ENCODE results near the gene RABIF. TPM values are rescaled to one million over a fixed set of nuclear protein-coding genes. Genes with fewer than 3 reads are reported as not detected.
A peak's percentile ranks its signal among the peaks of the same experiment; 100 is the strongest.
"Not testable (repeated sequence)": the region's sequence is repeated elsewhere in the genome, so short reads cannot be mapped to it uniquely, and the experiment has no call there.

The RABIF gene
- total RNA-seq, 4 donors from 2014 or later, result 5.1 to 11.2 (median 10.6) TPM

DNA sequence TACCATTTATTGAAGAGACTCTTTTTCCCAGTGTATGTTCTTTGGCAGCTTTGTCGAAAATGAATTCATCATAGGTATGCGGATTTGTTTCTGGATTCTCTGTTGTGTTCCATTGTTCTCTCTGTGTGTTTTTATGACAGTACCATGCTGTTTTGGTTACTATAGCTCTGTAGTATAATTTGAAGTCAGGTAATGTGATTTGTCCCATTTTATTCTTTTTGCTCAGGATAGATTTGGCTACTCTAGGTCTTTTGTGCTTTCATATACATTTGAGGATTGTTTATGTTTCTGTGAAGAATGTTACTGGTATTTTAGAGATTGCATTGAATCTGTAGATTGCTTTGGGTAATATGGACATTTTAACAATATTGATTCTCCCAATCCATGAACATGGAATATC lies 43.5 kb upstream of the RABIF start:
- no peak for DNase-seq (ENCODE audit: low spot score in 2 of 2)
- no peaks in the 10 kb centered on the region for H3K9me3 ChIP-seq
- no peak overlapping the region for H3K4me3 ChIP-seq
- 97% methylated on average over 2 of the region's 2 CpGs for whole genome bisulfite sequencing
- no peak for TF ChIP-seq POLR2AphosphoS5 (IDR thresholded peaks at IDR 0.05)
- TF ChIP-seq, protein P1, sequence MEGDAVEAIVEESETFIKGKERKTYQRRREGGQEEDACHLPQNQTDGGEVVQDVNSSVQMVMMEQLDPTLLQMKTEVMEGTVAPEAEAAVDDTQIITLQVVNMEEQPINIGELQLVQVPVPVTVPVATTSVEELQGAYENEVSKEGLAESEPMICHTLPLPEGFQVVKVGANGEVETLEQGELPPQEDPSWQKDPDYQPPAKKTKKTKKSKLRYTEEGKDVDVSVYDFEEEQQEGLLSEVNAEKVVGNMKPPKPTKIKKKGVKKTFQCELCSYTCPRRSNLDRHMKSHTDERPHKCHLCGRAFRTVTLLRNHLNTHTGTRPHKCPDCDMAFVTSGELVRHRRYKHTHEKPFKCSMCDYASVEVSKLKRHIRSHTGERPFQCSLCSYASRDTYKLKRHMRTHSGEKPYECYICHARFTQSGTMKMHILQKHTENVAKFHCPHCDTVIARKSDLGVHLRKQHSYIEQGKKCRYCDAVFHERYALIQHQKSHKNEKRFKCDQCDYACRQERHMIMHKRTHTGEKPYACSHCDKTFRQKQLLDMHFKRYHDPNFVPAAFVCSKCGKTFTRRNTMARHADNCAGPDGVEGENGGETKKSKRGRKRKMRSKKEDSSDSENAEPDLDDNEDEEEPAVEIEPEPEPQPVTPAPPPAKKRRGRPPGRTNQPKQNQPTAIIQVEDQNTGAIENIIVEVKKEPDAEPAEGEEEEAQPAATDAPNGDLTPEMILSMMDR (IDR thresholded peaks at IDR 0.05), result no peak
- TF ChIP-seq POLR2A (IDR thresholded peaks at IDR 0.05), result no peak
- no peak for TF ChIP-seq EP300 (IDR thresholded peaks at IDR 0.05)
- no peaks in the 10 kb centered on the region for H3K4me1 ChIP-seq
- no peaks in the 10 kb centered on the region for H3K27me3 ChIP-seq
- no peak overlapping the region for H3K27ac ChIP-seq
- no peaks in the 10 kb centered on the region for H3K36me3 ChIP-seq

DNA sequence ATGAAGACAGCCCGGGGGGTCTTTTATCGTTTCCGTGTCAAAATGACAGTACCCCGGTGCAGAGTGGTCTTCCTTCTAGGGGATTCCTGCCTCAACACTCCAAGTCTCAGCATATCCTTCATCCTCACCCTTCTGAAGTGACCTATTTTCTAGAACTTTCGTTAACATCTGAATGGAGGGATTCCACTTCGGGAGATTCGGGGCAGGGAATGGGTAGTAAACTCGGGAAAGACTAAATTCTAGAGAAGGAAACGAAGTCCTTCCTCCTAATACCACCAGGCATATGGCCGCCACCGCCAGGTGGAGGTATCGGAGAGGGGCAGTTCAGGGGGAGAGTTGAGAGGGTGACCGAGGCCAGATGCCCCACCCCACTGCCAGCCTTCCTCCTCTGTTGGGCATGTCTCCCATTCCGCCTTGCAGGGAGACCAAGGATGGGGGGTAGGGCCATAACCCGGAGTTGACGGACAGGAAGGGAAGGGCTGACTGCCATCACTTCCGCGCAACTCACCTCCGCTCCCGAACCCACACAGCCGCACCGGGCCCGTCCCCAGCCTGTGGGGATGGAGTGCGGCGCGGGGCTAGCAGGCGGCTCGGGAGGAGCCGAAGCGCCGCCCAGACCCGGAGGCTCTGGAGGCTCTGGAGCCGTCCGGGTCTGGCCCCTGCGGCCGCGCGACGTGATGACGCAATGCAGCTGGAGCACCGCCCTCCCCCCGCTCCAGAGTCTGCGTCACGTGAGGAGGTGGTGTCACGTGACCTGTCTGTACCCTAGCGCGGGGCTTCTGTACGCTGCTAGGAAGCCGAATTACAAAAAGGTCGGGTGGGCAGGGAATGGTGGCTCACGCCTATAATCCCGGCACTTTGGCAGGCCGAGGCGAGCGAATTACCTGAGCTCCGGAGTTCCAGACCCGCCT lies 37.9 kb upstream of the RABIF start, which contains the start of gene KLHL12:
KLHL12 (minus strand) TSS at position 654 of the 911 bp plus-strand sequence. CDS start 2,072 bp downstream, outside the sequence.
- peak within 1 kb of the TSS; percentile 67 for H3K4me3 ChIP-seq
- H3K4me1 ChIP-seq, result peaks cover 15% of the 10 kb centered on the region
- TF ChIP-seq, protein P1 (IDR thresholded peaks at IDR 0.05), result peak; percentile 39 to 48
- TF ChIP-seq POLR2AphosphoS5 (IDR thresholded peaks at IDR 0.05), result peak; percentile 52 to 92 (median 77)
- TF ChIP-seq EP300 (IDR thresholded peaks at IDR 0.05), result no peak
- peak; percentile 50 to 86 for TF ChIP-seq POLR2A (IDR thresholded peaks at IDR 0.05)
- DNase-seq (ENCODE audit: low spot score in 2 of 2), result peak; percentile 98 to 99
- H3K9me3 ChIP-seq, result no peaks in the 10 kb centered on the region
- H3K27ac ChIP-seq, result peak within 1 kb of the TSS; percentile 88
- 1% methylated on average over 38 of the region's 57 CpGs for WGBS
- no peaks in the 10 kb centered on the region for H3K36me3 ChIP-seq
- H3K27me3 ChIP-seq, result no peaks in the 10 kb centered on the region

DNA sequence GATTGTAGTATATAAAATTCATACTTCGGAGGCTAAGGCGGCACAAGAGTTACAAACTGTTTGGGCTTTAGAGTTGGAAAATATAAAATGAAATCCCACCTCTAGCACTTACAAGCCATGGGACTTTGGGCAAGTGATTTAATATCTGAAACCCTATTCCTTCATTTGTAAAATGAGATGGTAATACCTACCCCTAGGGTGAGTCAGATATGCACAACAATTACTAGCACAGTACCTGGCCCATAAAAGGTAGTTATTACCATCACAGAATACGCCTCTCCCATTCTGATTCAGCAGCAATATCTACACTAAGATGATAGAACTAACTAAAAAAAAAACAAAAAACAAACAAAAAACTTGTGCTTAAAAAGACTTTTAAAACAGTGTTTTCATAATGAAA lies 34.6 kb upstream of the RABIF start:
- H3K27me3 ChIP-seq, result no peaks in the 10 kb centered on the region
- 77% methylated on average over 3 of the region's 3 CpGs for WGBS
- H3K4me1 ChIP-seq, result peaks cover 15% of the 10 kb centered on the region
- no peak overlapping the region for H3K4me3 ChIP-seq
- TF ChIP-seq, protein P1 (IDR thresholded peaks at IDR 0.05), result no peak
- TF ChIP-seq EP300 (IDR thresholded peaks at IDR 0.05), result no peak
- no peak for TF ChIP-seq POLR2AphosphoS5 (IDR thresholded peaks at IDR 0.05)
- no peak for TF ChIP-seq POLR2A (IDR thresholded peaks at IDR 0.05)
- no peak for DNase-seq (ENCODE audit: low spot score in 2 of 2)
- H3K27ac ChIP-seq, result no peak overlapping the region
- peaks cover 14% of the 10 kb centered on the region for H3K36me3 ChIP-seq
- no peaks in the 10 kb centered on the region for H3K9me3 ChIP-seq

DNA sequence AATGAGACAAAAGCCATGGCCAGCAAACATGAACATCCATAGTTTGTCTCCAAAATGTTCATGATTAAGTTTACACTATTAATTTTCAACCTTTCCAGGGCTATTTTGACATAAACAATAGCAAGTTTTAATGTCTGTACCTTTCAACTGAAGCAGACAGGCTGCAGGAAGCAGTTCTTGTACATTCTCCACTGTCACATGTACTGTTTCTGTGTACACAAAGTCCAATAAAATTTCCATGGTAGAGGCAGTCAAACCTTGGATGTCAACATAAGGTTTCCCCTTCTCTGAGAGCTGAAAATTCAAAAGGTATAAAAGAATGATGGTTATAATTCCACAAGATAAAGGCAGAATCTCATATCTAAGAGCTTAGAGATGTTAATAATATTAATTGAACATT lies 30.7 kb upstream of the RABIF start:
- Histone ChIP-seq H3K4me3 (no peak overlapping the region), H3K27ac (no peak overlapping the region), H3K36me3 (peaks cover 53% of the 10 kb centered on the region), H3K4me1 (peaks cover 8% of the 10 kb centered on the region), H3K27me3 (no peaks in the 10 kb centered on the region), H3K9me3 (no peaks in the 10 kb centered on the region)
- TF ChIP-seq POLR2A (IDR thresholded peaks at IDR 0.05) (no peak), EP300 (IDR thresholded peaks at IDR 0.05) (no peak), POLR2AphosphoS5 (IDR thresholded peaks at IDR 0.05) (no peak)
- TF ChIP-seq, protein P1 (IDR thresholded peaks at IDR 0.05), result no peak
- DNase-seq (ENCODE audit: low spot score in 2 of 2), result no peak

DNA sequence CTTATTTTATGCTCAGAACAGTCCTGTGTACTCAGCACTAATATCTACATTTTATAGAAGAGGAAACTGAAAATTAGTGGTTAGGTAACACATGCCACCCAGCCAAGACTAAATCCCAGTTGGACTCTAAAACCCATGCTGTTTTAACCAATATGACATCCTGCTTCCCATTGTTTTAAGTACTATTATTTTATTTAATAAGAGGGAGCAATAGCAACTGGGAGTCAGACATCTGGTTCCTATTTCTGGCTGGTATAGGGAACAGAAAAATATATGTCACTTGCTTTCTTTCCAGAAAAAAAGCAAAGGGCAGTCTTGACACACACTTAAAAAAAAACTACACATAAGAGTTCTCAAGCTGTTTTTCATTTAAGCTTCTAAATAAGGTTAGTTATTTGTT lies 26.2 kb upstream of the RABIF start:
- no peak for TF ChIP-seq EP300 (IDR thresholded peaks at IDR 0.05)
- no peak for TF ChIP-seq POLR2AphosphoS5 (IDR thresholded peaks at IDR 0.05)
- TF ChIP-seq, protein P1 (IDR thresholded peaks at IDR 0.05), result no peak
- TF ChIP-seq POLR2A (IDR thresholded peaks at IDR 0.05), result no peak
- Histone ChIP-seq H3K36me3 (peaks cover 81% of the 10 kb centered on the region), H3K9me3 (no peaks in the 10 kb centered on the region), H3K4me1 (no peaks in the 10 kb centered on the region), H3K27me3 (no peaks in the 10 kb centered on the region), H3K4me3 (no peak overlapping the region), H3K27ac (no peak overlapping the region)
- no peak for DNase-seq (ENCODE audit: low spot score in 2 of 2)

DNA sequence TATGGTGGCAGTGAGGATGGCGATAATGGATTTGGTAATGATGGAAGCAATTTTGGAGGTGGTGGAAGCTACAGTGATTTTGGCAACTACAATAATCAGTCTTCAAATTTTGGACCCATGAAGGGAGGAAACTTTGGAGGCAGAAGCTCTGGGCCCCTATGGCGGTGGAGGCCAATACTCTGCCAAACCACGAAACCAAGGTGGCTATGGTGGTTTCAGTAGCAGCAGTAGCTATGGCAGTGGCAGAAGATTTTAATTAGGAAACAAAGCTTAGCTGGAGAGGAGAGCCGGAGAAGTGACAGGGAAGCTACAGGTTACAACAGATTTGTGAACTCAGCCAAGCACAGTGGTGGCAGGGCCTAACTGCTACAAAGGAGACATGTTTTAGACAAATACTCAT lies 23.5 kb upstream of the RABIF start:
- H3K4me1 ChIP-seq; H3K9me3 ChIP-seq; H3K4me3 ChIP-seq; DNase-seq (ENCODE audit: low spot score in 2 of 2); H3K27me3 ChIP-seq; H3K27ac ChIP-seq: not testable (repeated sequence)
- 79% methylated on average over 4 of the region's 4 CpGs for WGBS
- H3K36me3 ChIP-seq, result peaks cover 83% of the 10 kb centered on the region

Data from suprapubic skin (tissue), 4 donors.